Naive thymus-derived CD8-positive, alpha-beta T cell (primary cell): ENCODE results near the gene GPR158. TPM values are rescaled to one million over a fixed set of nuclear protein-coding genes. Genes with fewer than 3 reads are reported as not detected.

ENCODE experiments used
- polyA plus RNA-seq, 3 donors: library from polyadenylated mRNA; unstranded; fragments of 300-500 nt; fragmentation: Illumina TruSeq; gene quantifications; one replicate each; pipeline ENCODE4 v1.2.3, GENCODE V29; 2021
- total RNA-seq, 8 experiments: library from RNA in 2 of 8; stranded (reverse) in 2 of 8; gene quantifications; one replicate each; pipeline ENCODE4 v1.2.3 and lab custom pipeline; 2021 to 2026

Gene GPR158
- total and polyA plus RNA-seq, 5 experiments from 2014 or later = not detected

Other genes with a start within 250 kb of the GPR158 start
- 1 to 10 TPM; 1.8 to 3.1 TPM for gene PRTFDC1, start 222.4 kb upstream of the GPR158 start, total RNA-seq
- 1 to 10 TPM in 1 of 3 donors, under 1 TPM in 2; 0.93 to 1.7 (median 0.94) TPM for gene PRTFDC1, start 222.4 kb upstream of the GPR158 start, polyA plus RNA-seq
- not detected for gene ENKUR, start 158.8 kb upstream of the GPR158 start, total RNA-seq
- not detected for gene ENKUR, start 158.8 kb upstream of the GPR158 start, polyA plus RNA-seq
- 1 to 10 TPM; 8.1 to 8.8 TPM for gene THNSL1, start 158.4 kb upstream of the GPR158 start, total RNA-seq
- gene THNSL1, start 158.4 kb upstream of the GPR158 start, polyA plus RNA-seq = 10 to 100 TPM in 1 of 3 donors, 1 to 10 TPM in 2; 5.4 to 12.2 (median 8.1) TPM